Loucy (cell line): ENCODE results near the gene BARHL1.

Experiments used
- H2AFZ ChIP-seq: fragments of 200-600 bp; sonication (generic); 2 replicates; pipeline ENCODE4 v1.6.0; 2016; ENCODE audit warnings: antibody characterized with exemption, mild to moderate bottlenecking, low read length, moderate library complexity
- H3F3A ChIP-seq: fragments of 200-600 bp; 2 replicates; pipeline ENCODE4 v1.6.0; 2016; ENCODE audit warnings: antibody characterized with exemption, low read depth, mild to moderate bottlenecking
- H3K27me3 ChIP-seq: fragments of 200-600 bp; sonication (generic); 2 replicates; pipeline ENCODE4 v1.6.1; 2014; ENCODE audit warnings: low read length, mild to moderate bottlenecking; ENCODE audit not compliant: insufficient read depth, poor library complexity, severe bottlenecking
- H3K36me3 ChIP-seq: fragments of 200-600 bp; sonication (generic); 2 replicates; pipeline ENCODE4 v1.6.1; 2016; ENCODE audit warnings: low read length; ENCODE audit not compliant: insufficient read depth
- H3K4me1 ChIP-seq: fragments of 200-600 bp; sonication (generic); 2 replicates; pipeline ENCODE4 v1.5.1; 2014; ENCODE audit warnings: low read length, mild to moderate bottlenecking; ENCODE audit not compliant: insufficient read depth, poor library complexity, severe bottlenecking
- H3K4me2 ChIP-seq: fragments of 200-600 bp; sonication (generic); 2 replicates; pipeline ENCODE4 v1.6.0; 2014; ENCODE audit warnings: antibody characterized with exemption, low read length, low read depth, mild to moderate bottlenecking; ENCODE audit not compliant: poor library complexity, severe bottlenecking
- H3K4me3 ChIP-seq: fragments of 200-600 bp; sonication (generic); 2 replicates; pipeline ENCODE4 v1.5.1; 2014; ENCODE audit warnings: low read length, mild to moderate bottlenecking, mixed read lengths; ENCODE audit not compliant: poor library complexity, severe bottlenecking
- H3K79me2 ChIP-seq: fragments of 200-600 bp; sonication (generic); 2 replicates; pipeline ENCODE4 v1.6.1; 2014; ENCODE audit warnings: low read length; ENCODE audit not compliant: insufficient read depth
- H3K9ac ChIP-seq: fragments of 200-600 bp; sonication (generic); 2 replicates; pipeline ENCODE4 v1.6.0; 2014; ENCODE audit warnings: mild to moderate bottlenecking, low read depth, low read length, moderate library complexity; ENCODE audit not compliant: poor library complexity, severe bottlenecking
- H3K9me2 ChIP-seq: fragments of 200-600 bp; sonication (generic); replicated peaks from 2 replicates; pipeline ENCODE4 v1.6.1; 2016; ENCODE audit warnings: low read depth, low read length, mixed read lengths
- H3K9me3 ChIP-seq: fragments of 200-600 bp; sonication (generic); 2 replicates; pipeline ENCODE4 v1.6.1; 2014; ENCODE audit warnings: mild to moderate bottlenecking, antibody characterized with exemption, low read length, low read depth; ENCODE audit not compliant: insufficient read depth
- H4K20me1 ChIP-seq: fragments of 200-600 bp; sonication (generic); 2 replicates; pipeline ENCODE4 v1.6.0; 2014; ENCODE audit warnings: antibody characterized with exemption, low read length, mild to moderate bottlenecking; ENCODE audit not compliant: insufficient read depth, poor library complexity, severe bottlenecking
- CTCF ChIP-seq: fragments of 200-600 bp; sonication (generic); conservative IDR thresholded peaks from 2 replicates; pipeline ENCODE4 v1.5.1; 2014; ENCODE audit warnings: mild to moderate bottlenecking, antibody characterized with exemption, low read length
- EZH2phosphoT487 ChIP-seq: fragments of 200-600 bp; IDR thresholded peaks from 2 replicates; pipeline ENCODE4 v1.6.1; 2018; ENCODE audit warnings: antibody characterized with exemption, mild to moderate bottlenecking, moderate library complexity, borderline replicate concordance

Gene BARHL1

GRCh38 chr9:132572921-132573320 lies 9.5 kb upstream of the BARHL1 start:
- Histone ChIP-seq H3K36me3 (no peaks in the 10 kb centered on the region), H3K4me3 (no peak overlapping the region), H3K9me3 (no peaks in the 10 kb centered on the region), H3K79me2 (no peaks in the 10 kb centered on the region), H3K9me2 (no peaks in the 10 kb centered on the region), H4K20me1 (no peaks in the 10 kb centered on the region), H2AFZ (no peak overlapping the region), H3K4me1 (no peaks in the 10 kb centered on the region), H3F3A (no peaks in the 10 kb centered on the region), H3K27me3 (no peaks in the 10 kb centered on the region), H3K4me2 (no peak overlapping the region), H3K9ac (no peak overlapping the region)
- TF ChIP-seq CTCF (no peak), EZH2phosphoT487 (no peak)

GRCh38 chr9:132575005-132575609 lies 7.3 kb upstream of the BARHL1 start:
- Histone ChIP-seq H3K9ac (no peak overlapping the region), H2AFZ (no peak overlapping the region), H3K9me3 (no peaks in the 10 kb centered on the region), H3F3A (no peaks in the 10 kb centered on the region), H3K4me3 (no peak overlapping the region), H3K4me2 (no peak overlapping the region), H3K36me3 (no peaks in the 10 kb centered on the region), H3K9me2 (no peaks in the 10 kb centered on the region), H3K4me1 (no peaks in the 10 kb centered on the region), H4K20me1 (no peaks in the 10 kb centered on the region), H3K27me3 (no peaks in the 10 kb centered on the region), H3K79me2 (no peaks in the 10 kb centered on the region)
- TF ChIP-seq CTCF (peak; percentile 85), EZH2phosphoT487 (no peak)

- Histone ChIP-seq H3K27me3 (no peaks in the 10 kb centered on the region), H3K9me3 (no peaks in the 10 kb centered on the region), H3K79me2 (no peaks in the 10 kb centered on the region), H3K4me1 (no peaks in the 10 kb centered on the region), H3K4me3 (no peak overlapping the region), H3K4me2 (no peak overlapping the region), H3K36me3 (no peaks in the 10 kb centered on the region), H3K9ac (no peak overlapping the region), H2AFZ (no peak overlapping the region), H4K20me1 (no peaks in the 10 kb centered on the region), H3F3A (no peaks in the 10 kb centered on the region), H3K9me2 (no peaks in the 10 kb centered on the region)
- TF ChIP-seq CTCF: no peak
- no peak for TF ChIP-seq EZH2phosphoT487
Observed at GRCh38 chr9:132575811-132576210, 6.6 kb upstream of the BARHL1 start.
